GM19463 (cell line): ENCODE measurements around the gene GATA2.

Experiments
- ATAC-seq: cut with Tn5 transposase; IDR thresholded peaks from one replicate; pipeline ENCODE4 v1.9.1; 2021; ENCODE audit warnings: mild to moderate bottlenecking, moderate library complexity; ENCODE audit not compliant: unreplicated experiment

Gene GATA2

GRCh38 chr3:128476659-128477058 lies 16.3 kb downstream of the GATA2 start:
- no peak for ATAC-seq

- no peak for ATAC-seq
Observed at GRCh38 chr3:128475355-128475754, 17.6 kb downstream of the GATA2 start.

GRCh38 chr3:128473737-128474136 lies 19.3 kb downstream of the GATA2 start:
- no peak for ATAC-seq

- no peak for ATAC-seq
Observed at GRCh38 chr3:128473180-128473519, 19.9 kb downstream of the GATA2 start.

GRCh38 chr3:128472449-128473179 lies 20.4 kb downstream of the GATA2 start:
- ATAC-seq = no peak

DNA sequence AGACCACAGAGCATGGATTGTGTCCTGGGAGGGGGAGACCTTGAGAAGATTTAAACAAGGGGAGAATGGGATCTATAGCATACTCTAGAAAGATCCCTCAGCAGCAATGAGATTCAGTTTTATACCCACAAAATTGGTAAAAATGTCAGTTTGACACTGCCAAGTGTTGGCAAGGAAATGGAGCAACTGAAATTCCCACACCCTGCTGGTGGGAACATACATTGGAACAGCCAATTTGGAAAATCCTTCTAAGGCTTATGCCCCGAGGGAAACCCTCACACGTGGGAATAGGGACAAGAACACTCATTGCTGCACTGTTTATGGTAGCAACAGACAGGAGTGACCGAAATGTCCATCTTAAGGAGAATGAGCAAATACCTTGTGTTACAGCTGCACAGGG lies 21.3 kb downstream of the GATA2 start:
- no peak for ATAC-seq

DNA sequence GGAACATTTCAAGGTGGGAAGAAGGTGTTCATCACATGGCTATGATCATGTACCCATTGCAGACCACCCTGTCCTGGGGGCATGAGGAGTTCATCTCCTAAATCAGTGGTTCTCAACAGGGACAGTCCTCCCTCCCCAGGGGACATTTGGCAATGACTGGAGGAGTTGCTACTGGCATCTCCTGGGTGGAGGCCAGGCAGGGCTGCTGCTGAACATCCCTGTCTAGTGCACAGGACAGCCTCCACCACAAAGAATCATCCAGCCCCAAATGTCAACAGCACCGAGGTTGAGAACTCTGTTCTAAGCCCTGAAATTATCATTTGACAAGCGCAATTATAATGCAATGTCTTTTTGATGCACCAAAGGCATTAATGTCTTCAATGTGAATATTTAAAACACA lies 21.9 kb downstream of the GATA2 start:
- no peak for ATAC-seq

DNA sequence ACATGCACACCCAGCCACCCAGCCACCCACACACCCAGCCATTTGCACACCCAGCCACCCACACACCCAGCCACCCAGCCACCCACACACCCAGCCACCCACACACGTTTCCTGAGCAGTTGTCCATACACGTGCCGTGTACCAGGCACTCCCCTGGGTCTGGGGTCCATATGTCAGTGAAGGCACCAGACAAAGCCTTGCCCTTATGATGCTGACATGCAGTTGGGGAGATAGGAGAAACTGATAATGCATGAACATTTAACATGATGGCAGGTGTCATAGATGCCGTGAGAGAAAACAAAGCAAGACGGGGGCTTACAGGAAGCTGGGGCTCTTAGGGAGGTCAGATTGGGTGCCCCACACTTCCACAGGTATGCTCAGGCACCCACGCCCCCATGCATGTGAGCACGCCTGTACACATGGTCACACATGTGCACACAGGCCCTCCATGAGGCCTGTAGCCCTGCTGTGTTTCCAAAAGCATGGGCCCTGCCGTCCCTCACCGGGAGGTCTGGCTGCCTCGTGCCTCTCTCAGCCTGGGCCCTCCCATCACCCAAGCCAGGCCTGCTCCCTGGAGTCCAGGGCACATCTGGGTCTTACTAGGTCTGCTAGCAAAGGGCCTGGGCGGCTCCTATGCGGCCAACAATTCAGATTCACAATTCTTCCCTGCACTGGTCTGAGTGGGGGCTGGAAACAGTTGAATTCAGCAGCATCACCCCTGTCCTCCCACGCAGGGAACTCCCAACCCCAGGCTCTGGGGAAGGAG lies 22.7 kb downstream of the GATA2 start:
- ATAC-seq = no peak

GRCh38 chr3:128469556-128469955 lies 23.4 kb downstream of the GATA2 start:
- no peak for ATAC-seq

DNA sequence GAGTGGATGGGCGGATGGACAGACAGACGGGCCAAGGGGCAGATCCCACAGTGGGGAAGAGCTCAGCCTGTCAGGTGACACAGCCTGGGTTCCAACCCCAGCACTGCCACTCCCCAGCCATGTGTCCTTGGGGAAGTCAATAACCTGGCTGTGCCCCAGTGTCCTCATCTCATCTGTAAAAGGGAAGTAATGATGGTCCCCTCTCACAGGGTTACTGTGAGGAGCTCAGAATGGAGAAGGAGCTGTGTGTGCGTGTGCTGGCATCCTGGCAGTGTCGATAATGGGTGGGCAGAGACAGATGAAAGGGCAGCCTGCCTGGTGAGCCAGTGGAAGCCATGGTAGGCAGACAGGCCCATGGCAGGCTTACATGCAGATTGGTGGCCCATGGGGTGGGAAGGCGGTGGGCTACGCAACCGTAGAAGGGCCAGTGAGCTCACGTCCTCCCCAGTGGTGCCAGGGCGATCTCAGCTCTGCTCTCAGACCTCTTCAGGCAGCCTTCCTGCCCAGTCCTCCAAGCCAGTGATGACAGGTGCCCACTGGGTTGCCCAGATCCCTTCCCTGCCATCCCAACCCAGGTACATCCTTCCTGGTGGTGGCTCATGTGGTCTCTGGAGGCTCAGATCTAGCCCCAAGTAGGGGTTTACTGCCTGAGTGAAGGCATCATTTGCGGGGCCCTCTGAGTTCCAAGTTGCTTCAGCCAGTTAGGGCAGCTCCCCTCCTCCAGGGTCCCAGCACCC lies 24.0 kb downstream of the GATA2 start:
- no peak for ATAC-seq

DNA sequence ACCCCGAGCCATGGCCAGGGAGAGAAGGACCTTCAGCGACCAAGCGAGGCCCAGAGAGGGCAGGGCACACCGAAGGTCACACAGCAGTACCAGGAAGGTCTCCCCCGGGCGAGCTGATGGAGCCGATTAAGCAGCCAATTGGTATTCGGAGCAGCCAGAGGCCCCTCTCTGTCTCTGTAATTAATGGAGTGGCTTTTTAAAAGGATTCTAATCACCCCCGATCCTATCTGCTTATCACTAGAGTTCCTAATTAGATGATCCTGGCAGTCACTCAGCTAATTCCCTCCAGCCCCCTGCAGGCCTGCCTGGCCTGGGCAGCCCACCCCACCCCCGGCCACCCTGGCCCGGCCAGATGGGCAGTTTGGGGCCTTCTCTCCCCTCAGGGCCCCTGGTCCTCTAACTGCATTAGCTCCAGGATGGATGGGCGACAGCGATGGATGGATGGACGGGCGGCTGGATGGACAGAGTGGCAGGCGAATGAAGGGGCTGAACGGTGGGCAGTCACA lies 24.7 kb downstream of the GATA2 start:
- ATAC-seq = no peak

GRCh38 chr3:128466840-128467541 lies 26.0 kb downstream of the GATA2 start, which contains the start of gene DNAJB8:
TSS of gene DNAJB8 (minus strand) at chr3:128466890. CDS start at chr3:128463245, 3,645 bp downstream.
- ATAC-seq = no peak

GRCh38 chr3:128464702-128465101 lies 28.3 kb downstream of the GATA2 start:
- no peak for ATAC-seq

DNA sequence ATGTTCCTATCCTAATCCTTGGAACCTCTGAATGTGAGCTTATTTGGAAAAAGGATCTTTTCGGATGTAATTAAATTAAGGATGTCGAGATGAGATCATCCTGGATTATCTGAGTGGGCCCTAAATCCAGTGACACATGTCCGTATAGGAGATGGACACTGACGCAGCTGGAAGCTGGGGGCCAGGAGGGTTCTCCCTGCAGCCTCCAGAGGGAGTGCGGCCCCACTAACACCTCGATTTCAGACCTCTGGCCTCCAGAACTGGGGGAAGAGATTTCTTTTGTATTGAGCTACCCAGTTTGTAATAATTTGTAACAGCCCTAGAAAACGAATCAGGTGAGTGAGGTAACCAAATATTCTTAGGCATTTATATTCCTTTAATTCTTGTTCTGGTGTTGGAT lies 28.8 kb downstream of the GATA2 start:
- ATAC-seq = no peak

- ATAC-seq = no peak
Observed at GRCh38 chr3:128463771-128464170, 29.2 kb downstream of the GATA2 start.

- ATAC-seq = no peak
Observed at GRCh38 chr3:128463354-128463753, 29.6 kb downstream of the GATA2 start.

DNA sequence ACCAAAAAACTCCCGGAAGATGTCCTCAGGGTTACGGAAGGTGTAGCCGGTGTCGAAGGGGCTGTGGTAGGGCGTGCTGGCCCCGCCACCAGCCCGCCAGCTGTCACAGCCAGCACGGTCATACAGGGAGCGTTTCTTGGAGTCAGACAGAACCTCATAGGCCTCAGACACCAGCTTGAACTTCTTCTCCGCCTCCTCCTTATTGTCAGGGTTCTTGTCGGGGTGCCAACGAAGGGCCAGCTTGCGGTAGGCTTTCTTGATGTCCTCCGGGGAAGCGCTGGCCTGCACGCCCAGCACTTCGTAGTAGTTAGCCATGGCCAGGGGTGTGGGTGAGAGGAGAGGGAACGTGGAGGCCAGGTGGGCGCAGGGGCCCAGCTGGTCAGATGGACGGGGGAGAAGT lies 30.1 kb downstream of the GATA2 start:
- ATAC-seq = no peak

DNA sequence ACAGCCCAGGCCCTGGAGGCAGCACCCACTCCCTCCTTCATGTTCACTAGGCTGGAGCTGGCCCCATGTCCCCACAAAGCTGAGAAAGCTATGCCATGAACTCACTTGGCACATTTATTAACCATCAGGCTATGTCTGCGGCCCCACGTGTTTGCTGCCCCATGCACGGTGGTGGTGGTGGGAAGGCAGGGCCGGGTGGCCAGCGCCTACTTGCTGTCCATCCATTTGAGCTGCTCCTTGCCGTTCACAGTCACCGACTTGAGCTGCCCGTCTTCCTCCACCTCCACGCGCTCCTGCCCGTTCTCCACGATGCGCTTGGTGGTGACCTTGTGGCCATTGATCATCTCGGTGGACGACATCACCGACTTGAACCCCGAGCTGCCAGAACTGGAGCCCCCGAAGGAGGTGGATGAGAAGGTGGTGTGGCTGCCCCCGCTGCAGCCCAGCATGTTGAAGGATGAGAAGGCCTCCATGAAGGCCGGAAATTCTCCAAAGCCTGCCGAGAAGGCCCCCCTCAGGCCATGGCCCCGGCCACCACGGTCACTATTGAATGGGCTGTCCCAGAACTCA lies 30.6 kb downstream of the GATA2 start:
- no peak for ATAC-seq

- no peak for ATAC-seq
Observed at GRCh38 chr3:128461731-128462130, 31.3 kb downstream of the GATA2 start.

GRCh38 chr3:128459461-128459820 lies 33.6 kb downstream of the GATA2 start:
- no peak for ATAC-seq
